ENCODE data around the gene TRAF6.

TRAF6 gene

DNA sequence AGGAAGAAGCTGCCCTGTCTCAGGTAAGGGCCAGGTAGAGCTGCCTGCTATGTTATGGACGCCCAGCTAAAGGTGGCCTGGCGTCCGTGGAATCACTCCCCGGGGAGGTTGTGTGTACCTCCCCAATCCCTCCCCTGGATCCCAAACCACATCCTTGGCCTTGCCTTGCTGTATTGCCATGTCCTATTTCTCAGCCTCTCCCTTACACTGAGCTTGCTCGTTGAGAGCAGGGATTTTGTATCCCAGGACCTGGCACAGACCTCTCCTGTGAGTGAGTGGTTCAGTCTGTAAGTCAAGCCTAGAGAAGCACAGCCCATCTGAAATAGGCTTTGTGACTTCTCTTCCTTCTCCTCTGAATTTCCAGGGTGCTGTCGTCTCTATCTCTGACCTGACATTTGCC, 53.9 kb downstream of the TRAF6 start:
- no peak overlapping the region for H3K4me3 ChIP-seq (ENCODE audit: low read length)
- peak; percentile 83 for DNase-seq (ENCODE audit: low read depth)
- TF ChIP-seq, protein P1, sequence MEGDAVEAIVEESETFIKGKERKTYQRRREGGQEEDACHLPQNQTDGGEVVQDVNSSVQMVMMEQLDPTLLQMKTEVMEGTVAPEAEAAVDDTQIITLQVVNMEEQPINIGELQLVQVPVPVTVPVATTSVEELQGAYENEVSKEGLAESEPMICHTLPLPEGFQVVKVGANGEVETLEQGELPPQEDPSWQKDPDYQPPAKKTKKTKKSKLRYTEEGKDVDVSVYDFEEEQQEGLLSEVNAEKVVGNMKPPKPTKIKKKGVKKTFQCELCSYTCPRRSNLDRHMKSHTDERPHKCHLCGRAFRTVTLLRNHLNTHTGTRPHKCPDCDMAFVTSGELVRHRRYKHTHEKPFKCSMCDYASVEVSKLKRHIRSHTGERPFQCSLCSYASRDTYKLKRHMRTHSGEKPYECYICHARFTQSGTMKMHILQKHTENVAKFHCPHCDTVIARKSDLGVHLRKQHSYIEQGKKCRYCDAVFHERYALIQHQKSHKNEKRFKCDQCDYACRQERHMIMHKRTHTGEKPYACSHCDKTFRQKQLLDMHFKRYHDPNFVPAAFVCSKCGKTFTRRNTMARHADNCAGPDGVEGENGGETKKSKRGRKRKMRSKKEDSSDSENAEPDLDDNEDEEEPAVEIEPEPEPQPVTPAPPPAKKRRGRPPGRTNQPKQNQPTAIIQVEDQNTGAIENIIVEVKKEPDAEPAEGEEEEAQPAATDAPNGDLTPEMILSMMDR (conservative IDR thresholded peaks at IDR 0.05; ENCODE audit: low read length), result no peak

GRCh38 chr11:36455658-36456111, 54.4 kb downstream of the TRAF6 start:
- no peak overlapping the region for H3K4me3 ChIP-seq (ENCODE audit: low read length)
- peak; percentile 100 for DNase-seq (ENCODE audit: low read depth)
- TF ChIP-seq, protein P1 (conservative IDR thresholded peaks at IDR 0.05; ENCODE audit: low read length), result 0 out of 2 replicates have a peak, but pooled peaks have one; percentile 16

GRCh38 chr11:36454941-36455631, 55.0 kb downstream of the TRAF6 start:
- TF ChIP-seq, protein P1 (conservative IDR thresholded peaks at IDR 0.05; ENCODE audit: low read length), result no peak
- no peak overlapping the region; the same call in 1 of the 2 replicates for H3K4me3 ChIP-seq (ENCODE audit: low read length)

DNA sequence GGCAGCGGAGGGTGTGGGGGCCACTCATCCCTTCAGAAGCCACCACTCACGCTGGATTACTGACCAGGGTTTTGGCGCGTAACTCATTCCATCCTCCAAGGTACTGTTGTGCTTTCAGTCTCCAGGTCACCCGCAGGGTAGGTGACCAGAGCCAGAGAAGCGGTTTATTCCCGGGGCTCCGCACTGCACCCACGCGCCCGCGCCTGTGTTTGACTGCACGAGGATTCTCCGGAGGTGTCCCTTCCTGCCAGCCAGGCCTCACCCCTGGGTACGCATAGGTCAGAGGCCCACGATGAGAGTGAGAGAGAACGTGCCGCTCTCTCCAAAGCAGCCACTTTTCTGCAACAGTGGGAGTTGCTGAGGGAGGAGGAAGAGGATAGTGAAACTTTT, 55.5 kb downstream of the TRAF6 start:
- no peak overlapping the region for H3K4me3 ChIP-seq (ENCODE audit: low read length)
- no peak for DNase-seq (ENCODE audit: low read depth)
- TF ChIP-seq, protein P1 (conservative IDR thresholded peaks at IDR 0.05; ENCODE audit: low read length), result no peak

More at GRCh38 chr11:36454941-36455631, 55.0 kb downstream of the TRAF6 start:
- DNase-seq (ENCODE audit: low read depth), result peak; percentile 37

GRCh38 chr11:36453678-36454077, 56.4 kb downstream of the TRAF6 start:
- TF ChIP-seq, protein P1 (conservative IDR thresholded peaks at IDR 0.05; ENCODE audit: low read length), result no peak
- DNase-seq (ENCODE audit: low read depth), result no peak
- H3K4me3 ChIP-seq (ENCODE audit: low read length), result no peak overlapping the region

- TF ChIP-seq, protein P1 (conservative IDR thresholded peaks at IDR 0.05; ENCODE audit: low read length), result no peak
- H3K4me3 ChIP-seq (ENCODE audit: low read length), result no peak overlapping the region
- no peak for DNase-seq (ENCODE audit: low read depth)
Observed at GRCh38 chr11:36452961-36453360, 57.1 kb downstream of the TRAF6 start.
